SU-DHL-6 (cell line): ENCODE data around the gene OCSTAMP.

Source experiments
- H2AFZ ChIP-seq: fragments of 200-600 bp; sonication (generic); 2 replicates; pipeline ENCODE4 v1.6.1; 2014; ENCODE audit warnings: low read depth, mild to moderate bottlenecking, moderate library complexity, mixed read lengths, antibody characterized with exemption, low read length; ENCODE audit not compliant: severe bottlenecking
- H3F3A ChIP-seq: fragments of 200-600 bp; shearing (Covaris generic); 2 replicates; pipeline ENCODE4 v1.6.0; 2016; ENCODE audit warnings: antibody characterized with exemption, mild to moderate bottlenecking; ENCODE audit not compliant: insufficient read depth
- H3K27ac ChIP-seq: fragments of 200-600 bp; sonication (generic); 2 replicates; pipeline ENCODE4 v1.5.1; 2016; ENCODE audit warnings: low read depth, mild to moderate bottlenecking, low read length, moderate library complexity, mixed read lengths
- H3K27me3 ChIP-seq: fragments of 200-600 bp; sonication (generic), shearing (Covaris generic); 2 replicates; pipeline ENCODE4 v1.6.0; 2014; ENCODE audit warnings: mild to moderate bottlenecking, low read length
- H3K36me3 ChIP-seq: fragments of 200-600 bp; sonication (generic); 2 replicates; pipeline ENCODE4 v1.6.1; 2014; ENCODE audit warnings: mild to moderate bottlenecking, low read length, mixed read lengths
- H3K4me2 ChIP-seq: fragments of 300-600, 200-600 bp; shearing (Covaris generic), sonication (generic); 2 replicates; pipeline ENCODE4 v1.6.0; 2014; ENCODE audit warnings: low read length, low read depth, mild to moderate bottlenecking; ENCODE audit not compliant: poor library complexity, severe bottlenecking
- H3K4me3 ChIP-seq: fragments of 200-600 bp; sonication (generic); 2 replicates; pipeline ENCODE4 v1.5.1; 2014; ENCODE audit warnings: antibody characterized with exemption, low read length, mild to moderate bottlenecking, mixed read lengths; ENCODE audit not compliant: insufficient read depth, poor library complexity, severe bottlenecking
- H3K79me2 ChIP-seq: fragments of 200-600 bp; sonication (generic); 2 replicates; pipeline ENCODE4 v1.6.1; 2014; ENCODE audit warnings: mild to moderate bottlenecking, low read length, moderate library complexity; ENCODE audit not compliant: insufficient read depth
- H3K9ac ChIP-seq: fragments of 200-600 bp; sonication (generic); 2 replicates; pipeline ENCODE4 v1.7.0; 2014; ENCODE audit warnings: mild to moderate bottlenecking, low read length
- H3K9me2 ChIP-seq: fragments of 200-600 bp; sonication (generic); replicated peaks from 2 replicates; pipeline ENCODE4 v1.6.1; 2014; ENCODE audit warnings: low read length; ENCODE audit not compliant: insufficient read depth
- H3K9me3 ChIP-seq: fragments of 200-600 bp; sonication (generic); 2 replicates; pipeline ENCODE4 v1.6.1; 2014; ENCODE audit warnings: low read length, mixed read lengths; ENCODE audit not compliant: insufficient read depth
- H4K20me1 ChIP-seq: fragments of 200-600 bp; sonication (generic); 2 replicates; pipeline ENCODE4 v1.6.1; 2014; ENCODE audit warnings: low read depth, mild to moderate bottlenecking, antibody characterized with exemption, low read length, moderate library complexity, mixed read lengths
- CTCF ChIP-seq: fragments of 200-600 bp; sonication (generic); IDR thresholded peaks from one replicate; pipeline ENCODE4 v1.5.1; 2017; ENCODE audit warnings: antibody characterized with exemption, mild to moderate bottlenecking, low read length, moderate library complexity; ENCODE audit not compliant: insufficient read depth, poor library complexity, severe bottlenecking
- EZH2phosphoT487 ChIP-seq: fragments of 200-600 bp; sonication (generic), shearing (Covaris generic); conservative IDR thresholded peaks from 2 replicates; pipeline ENCODE4 v1.6.1; 2018; ENCODE audit warnings: mild to moderate bottlenecking, antibody characterized with exemption, low read length, moderate library complexity, mixed read lengths

The OCSTAMP gene

DNA sequence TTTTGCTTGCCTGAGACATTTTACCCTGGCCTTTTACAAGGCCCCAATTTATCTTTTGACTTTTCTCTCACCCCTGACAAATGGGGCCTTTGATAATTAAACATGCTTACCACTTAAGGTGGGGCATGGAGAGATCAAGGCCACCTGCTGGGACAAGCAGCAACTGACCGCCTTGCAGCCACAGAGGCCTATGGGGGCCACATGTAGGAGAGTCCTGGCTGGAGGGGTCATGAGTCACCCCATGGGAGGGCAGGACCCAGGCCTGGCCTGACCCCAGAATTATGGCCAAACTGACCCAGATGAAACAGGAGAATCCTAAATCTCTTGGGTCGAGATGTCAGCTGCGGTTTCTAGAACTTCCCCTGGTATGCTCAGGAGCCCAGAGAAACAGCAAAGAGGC lies 8.5 kb upstream of the OCSTAMP start:
- Histone ChIP-seq H3K4me3 (no peak overlapping the region), H3K9me3 (no peaks in the 10 kb centered on the region), H3K27me3 (no peaks in the 10 kb centered on the region), H3K27ac (no peak overlapping the region), H4K20me1 (no peaks in the 10 kb centered on the region), H3F3A (no peaks in the 10 kb centered on the region), H3K9ac (no peak overlapping the region), H3K9me2 (no peaks in the 10 kb centered on the region), H3K4me2 (no peak overlapping the region), H2AFZ (no peak overlapping the region), H3K36me3 (no peaks in the 10 kb centered on the region), H3K79me2 (no peaks in the 10 kb centered on the region)
- no peak for TF ChIP-seq CTCF

- H3K9ac ChIP-seq: no peak overlapping the region
- H3K27ac ChIP-seq: no peak overlapping the region
- H3K27me3 ChIP-seq: no peaks in the 10 kb centered on the region
- H3K36me3 ChIP-seq: no peaks in the 10 kb centered on the region
- no peak overlapping the region for H2AFZ ChIP-seq
- H3K4me3 ChIP-seq: no peak overlapping the region
- no peaks in the 10 kb centered on the region for H3K9me3 ChIP-seq
- no peaks in the 10 kb centered on the region for H3F3A ChIP-seq
- H3K79me2 ChIP-seq: no peaks in the 10 kb centered on the region
- no peaks in the 10 kb centered on the region for H3K9me2 ChIP-seq
- no peak for TF ChIP-seq CTCF
- TF ChIP-seq EZH2phosphoT487: no peak
- no peak overlapping the region for H3K4me2 ChIP-seq
- H4K20me1 ChIP-seq: no peaks in the 10 kb centered on the region
These were observed 8.1 kb upstream of the OCSTAMP start for GRCh38 chr20:46558511-46558959.

DNA sequence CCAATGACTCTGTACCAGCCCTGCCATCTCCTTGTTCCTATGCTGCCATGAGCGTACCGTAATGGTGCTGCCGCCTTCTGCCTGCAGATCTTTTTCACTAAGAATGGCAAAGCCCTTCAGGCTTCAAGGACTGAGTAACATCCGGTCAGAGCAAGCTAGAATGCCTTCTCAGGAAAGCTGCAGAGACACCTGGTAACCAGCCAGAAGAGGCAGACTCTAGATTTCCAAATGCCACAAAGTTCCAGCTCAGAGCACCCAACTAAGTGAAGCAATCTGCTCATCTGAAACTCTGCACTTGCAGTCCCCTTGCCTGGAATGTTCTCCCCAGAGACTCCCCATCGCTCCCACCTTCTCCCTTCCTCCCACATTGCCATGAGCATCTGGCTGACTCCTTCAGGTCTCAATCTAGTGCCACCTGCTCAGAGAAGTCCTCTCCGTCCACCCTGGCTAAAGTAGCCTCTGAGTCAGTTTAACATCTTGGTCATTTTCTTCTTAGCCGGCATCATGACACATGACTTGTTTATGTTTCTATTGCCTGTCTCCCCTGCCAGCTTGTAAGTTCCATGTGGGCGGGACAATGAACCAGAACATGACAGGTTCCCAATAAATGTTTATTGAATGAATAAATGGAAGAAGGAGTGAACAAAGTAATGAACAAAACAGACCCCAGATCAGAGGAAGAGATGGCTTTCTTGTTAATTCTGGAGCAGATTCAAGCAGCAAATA lies 6.9 kb upstream of the OCSTAMP start:
- Histone ChIP-seq H3K4me2 (no peak overlapping the region), H3K27me3 (no peaks in the 10 kb centered on the region), H3F3A (no peaks in the 10 kb centered on the region), H3K27ac (no peak overlapping the region), H3K9me3 (no peaks in the 10 kb centered on the region), H3K4me3 (no peak overlapping the region), H3K9ac (no peak overlapping the region), H3K9me2 (no peaks in the 10 kb centered on the region), H2AFZ (no peak overlapping the region), H4K20me1 (no peaks in the 10 kb centered on the region), H3K79me2 (no peaks in the 10 kb centered on the region), H3K36me3 (no peaks in the 10 kb centered on the region)
- TF ChIP-seq CTCF: no peak
- no peak for TF ChIP-seq EZH2phosphoT487
